Activated naive CD4-positive, alpha-beta T cell treated with anti-CD3 and anti-CD28 coated beads, Interleukin-2, amount 50 U/mL, for 24 hours (primary cell): ENCODE data around the gene GIT2.

Experiments used
- H3K27ac Mint-ChIP-seq: one replicate; pipeline ENCODE4 v1.8.0; 2021; ENCODE audit warnings: mild to moderate bottlenecking, mixed read lengths
- H3K27me3 Mint-ChIP-seq: one replicate; pipeline ENCODE4 v1.8.0; 2021; ENCODE audit warnings: mixed read lengths
- H3K36me3 Mint-ChIP-seq: one replicate; pipeline ENCODE4 v1.8.0; 2021; ENCODE audit warnings: mixed read lengths
- H3K4me1 Mint-ChIP-seq: one replicate; pipeline ENCODE4 v1.8.0; 2021; ENCODE audit warnings: mixed read lengths
- H3K4me3 Mint-ChIP-seq: one replicate; pipeline ENCODE4 v1.8.0; 2021; ENCODE audit warnings: mild to moderate bottlenecking, mixed read lengths
- H3K9me3 Mint-ChIP-seq: one replicate; pipeline ENCODE4 v1.8.0; 2021; ENCODE audit warnings: mixed read lengths

The GIT2 gene

DNA sequence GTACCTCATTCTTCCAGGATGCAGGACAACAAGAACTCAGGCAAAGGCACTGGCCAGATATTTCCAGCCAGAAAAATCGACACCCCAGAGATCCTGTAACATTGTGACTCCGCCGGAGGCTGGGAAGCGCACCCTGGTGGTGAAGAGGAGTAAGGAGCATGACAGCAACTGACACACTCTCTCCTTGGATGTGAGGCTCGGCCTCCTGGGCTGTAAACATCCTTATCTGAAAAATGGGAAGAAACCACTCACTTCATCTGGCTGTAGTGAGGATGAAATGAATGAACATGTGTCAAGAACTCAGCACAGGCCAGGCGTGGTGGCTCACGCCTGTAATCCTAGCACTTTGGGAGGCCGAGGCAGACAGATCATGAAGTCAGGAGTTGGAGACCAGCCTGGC is 68.5 kb downstream of the GIT2 start:
- Mint-ChIP-seq H3K9me3 (no peaks in the 10 kb centered on the region), H3K4me1 (peaks cover 7% of the 10 kb centered on the region), H3K27ac (peak overlapping the region; percentile 46), H3K4me3 (no peak overlapping the region), H3K36me3 (peaks cover 7% of the 10 kb centered on the region), H3K27me3 (no peaks in the 10 kb centered on the region)

DNA sequence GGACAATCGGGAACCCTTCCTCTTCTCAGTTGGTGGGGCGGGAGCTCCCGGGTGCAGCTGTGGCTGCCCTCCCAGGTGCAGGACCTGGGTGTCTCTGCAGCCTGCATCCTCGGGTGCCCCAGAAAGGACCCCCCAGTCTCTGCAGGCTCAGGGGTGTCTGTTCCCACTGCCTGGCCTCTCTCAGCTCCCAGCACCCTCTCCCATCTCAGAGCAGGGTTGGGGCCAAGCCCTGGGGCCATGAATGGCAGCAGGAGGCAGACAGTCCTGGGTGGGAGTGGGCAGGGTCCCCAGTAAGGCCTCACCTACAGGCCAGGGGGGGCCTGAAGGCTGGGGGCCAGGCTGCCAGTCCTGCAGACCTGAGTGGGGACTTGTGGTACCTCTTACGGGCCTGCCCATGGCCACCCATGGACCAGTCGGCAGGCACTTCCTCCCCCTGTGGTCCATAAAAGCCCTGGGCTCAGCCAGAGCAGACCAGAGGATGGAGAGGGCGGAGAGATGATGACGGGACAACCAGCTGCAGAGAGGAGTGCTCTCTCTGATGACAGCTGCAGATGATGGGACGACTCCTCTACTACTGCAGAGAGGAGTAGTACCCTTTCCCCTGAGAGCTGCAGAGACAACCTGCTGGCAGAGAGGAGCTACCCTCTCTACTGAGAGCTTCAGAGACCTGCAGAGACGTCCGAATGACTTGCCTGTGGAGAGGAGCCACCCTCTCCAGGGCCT is 69.5 kb downstream of the GIT2 start:
- H3K4me3 Mint-ChIP-seq, result no peak overlapping the region
- peaks cover 8% of the 10 kb centered on the region for H3K36me3 Mint-ChIP-seq
- H3K4me1 Mint-ChIP-seq, result peaks cover 10% of the 10 kb centered on the region
- no peak overlapping the region for H3K27ac Mint-ChIP-seq
- no peaks in the 10 kb centered on the region for H3K9me3 Mint-ChIP-seq
- no peaks in the 10 kb centered on the region for H3K27me3 Mint-ChIP-seq

DNA sequence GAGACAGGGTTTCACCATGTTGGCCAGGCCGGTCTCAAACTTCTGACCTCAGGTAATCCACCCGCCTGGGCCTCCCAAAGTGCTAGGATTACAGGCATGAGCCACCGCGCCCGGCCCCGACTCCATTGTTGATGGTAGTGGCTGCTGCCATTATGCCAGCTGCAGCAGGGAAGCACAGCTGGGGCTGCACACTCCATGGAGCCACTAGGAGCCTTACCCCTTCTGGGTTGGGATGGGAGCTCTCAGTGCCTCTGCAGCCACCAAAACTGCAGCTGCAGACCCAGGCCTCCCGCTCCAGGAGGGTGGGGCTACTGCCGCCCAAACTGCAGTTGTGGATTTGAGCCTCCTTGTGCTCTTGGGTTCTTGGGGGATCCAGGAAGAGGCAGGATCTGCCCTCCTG is 70.2 kb downstream of the GIT2 start:
- H3K27me3 Mint-ChIP-seq, result no peaks in the 10 kb centered on the region
- peaks cover 10% of the 10 kb centered on the region for H3K36me3 Mint-ChIP-seq
- no peak overlapping the region for H3K27ac Mint-ChIP-seq
- no peak overlapping the region for H3K4me3 Mint-ChIP-seq
- peaks cover 10% of the 10 kb centered on the region for H3K4me1 Mint-ChIP-seq
- H3K9me3 Mint-ChIP-seq, result no peaks in the 10 kb centered on the region

DNA sequence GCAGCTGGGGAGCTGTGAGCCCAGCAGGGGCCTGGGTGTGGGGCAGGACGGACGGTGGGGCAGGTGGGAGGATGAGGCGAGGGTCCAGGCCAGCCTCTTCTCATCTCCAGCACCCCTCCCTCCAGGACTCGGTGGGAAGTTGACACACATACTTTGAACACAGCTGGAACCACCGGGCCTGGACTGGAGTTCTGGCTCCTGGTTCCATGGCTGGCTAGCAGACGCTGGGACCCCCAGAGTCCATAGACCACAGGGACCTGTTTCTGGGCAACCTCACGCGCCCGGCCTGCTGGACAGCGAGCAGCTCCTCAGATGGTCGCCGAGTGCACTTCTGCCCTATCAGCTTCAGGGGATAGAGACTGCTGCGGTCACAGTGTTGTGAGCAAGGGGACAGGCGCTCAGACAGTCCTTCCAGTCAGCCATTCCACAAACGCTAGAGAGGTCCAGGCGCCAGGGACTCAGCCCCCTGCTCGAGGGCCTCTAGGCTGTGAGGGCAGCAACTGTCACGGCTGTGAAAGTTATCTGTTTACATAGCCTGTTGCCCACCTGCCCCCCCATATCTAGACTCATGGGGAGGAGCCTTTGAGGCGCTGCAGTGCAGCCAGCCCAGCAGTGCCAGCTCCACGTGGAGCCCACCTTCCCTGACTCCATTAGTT is 70.9 kb downstream of the GIT2 start:
- H3K4me3 Mint-ChIP-seq, result no peak overlapping the region
- H3K27me3 Mint-ChIP-seq, result no peaks in the 10 kb centered on the region
- H3K9me3 Mint-ChIP-seq, result no peaks in the 10 kb centered on the region
- peak overlapping the region; percentile 65 for H3K27ac Mint-ChIP-seq
- peaks cover 10% of the 10 kb centered on the region for H3K4me1 Mint-ChIP-seq
- peaks cover 10% of the 10 kb centered on the region for H3K36me3 Mint-ChIP-seq

DNA sequence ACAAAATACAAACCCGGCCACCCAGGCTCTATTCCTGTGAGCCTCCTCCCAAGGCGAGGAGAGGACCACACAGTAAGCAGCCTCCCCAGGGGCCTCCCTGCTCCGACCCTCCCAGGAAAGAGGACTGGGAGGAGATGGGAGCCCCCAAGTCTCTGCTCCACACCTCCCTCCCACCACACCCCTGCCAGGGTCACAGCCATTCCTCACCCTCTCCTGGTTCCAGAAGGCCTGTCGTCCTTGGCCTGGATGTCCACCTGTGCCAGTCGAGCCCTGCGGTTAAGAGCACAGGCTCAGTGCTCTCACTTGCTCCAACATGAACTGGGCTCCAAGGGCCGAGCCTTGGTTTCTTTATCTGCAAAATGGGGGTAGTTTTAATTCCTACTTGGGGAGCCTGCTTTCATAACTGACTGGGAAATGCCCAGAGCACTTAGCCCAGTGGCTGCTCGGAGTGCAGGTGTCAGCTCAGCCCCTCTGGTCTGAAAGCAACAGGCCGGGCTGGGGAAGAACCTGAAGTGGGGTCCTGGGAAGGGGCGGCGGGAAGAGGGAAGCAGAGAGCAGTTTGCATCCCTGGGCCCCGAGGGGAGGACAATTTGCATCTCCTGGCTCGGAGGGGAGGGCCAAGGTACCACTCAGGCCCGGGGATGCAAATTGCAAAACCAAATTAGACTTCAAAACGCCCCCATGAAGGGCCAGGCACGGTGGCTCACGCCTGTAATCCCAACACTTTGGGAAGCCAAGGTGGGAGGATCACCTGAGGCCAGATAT is 72.5 kb downstream of the GIT2 start:
- H3K27me3 Mint-ChIP-seq, result no peaks in the 10 kb centered on the region
- H3K27ac Mint-ChIP-seq, result no peak overlapping the region
- peaks cover 10% of the 10 kb centered on the region for H3K4me1 Mint-ChIP-seq
- H3K4me3 Mint-ChIP-seq, result no peak overlapping the region
- no peaks in the 10 kb centered on the region for H3K9me3 Mint-ChIP-seq
- H3K36me3 Mint-ChIP-seq, result peaks cover 10% of the 10 kb centered on the region

DNA sequence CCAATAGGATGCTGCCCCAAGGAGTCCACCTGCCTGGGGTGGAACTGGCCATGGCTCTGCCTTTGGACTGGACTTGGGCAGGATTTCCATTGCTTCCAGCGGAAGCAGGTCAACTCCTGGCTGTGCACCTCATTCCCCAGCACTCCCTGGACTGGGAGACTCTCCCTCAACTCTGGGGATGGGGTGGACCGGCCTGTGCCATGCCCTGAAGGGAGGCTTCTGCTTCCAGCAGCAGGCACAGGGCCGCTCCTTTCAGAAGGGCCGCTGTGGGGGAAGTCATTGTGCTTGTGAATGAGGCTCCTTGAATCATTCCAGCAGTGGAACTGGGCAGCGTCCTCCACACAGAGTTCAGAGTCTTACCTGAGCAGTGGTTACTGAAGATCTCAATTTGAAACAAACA is 73.1 kb downstream of the GIT2 start:
- H3K27me3 Mint-ChIP-seq, result no peaks in the 10 kb centered on the region
- no peak overlapping the region for H3K4me3 Mint-ChIP-seq
- H3K27ac Mint-ChIP-seq, result no peak overlapping the region
- peaks cover 10% of the 10 kb centered on the region for H3K36me3 Mint-ChIP-seq
- no peaks in the 10 kb centered on the region for H3K9me3 Mint-ChIP-seq
- peaks cover 10% of the 10 kb centered on the region for H3K4me1 Mint-ChIP-seq

DNA sequence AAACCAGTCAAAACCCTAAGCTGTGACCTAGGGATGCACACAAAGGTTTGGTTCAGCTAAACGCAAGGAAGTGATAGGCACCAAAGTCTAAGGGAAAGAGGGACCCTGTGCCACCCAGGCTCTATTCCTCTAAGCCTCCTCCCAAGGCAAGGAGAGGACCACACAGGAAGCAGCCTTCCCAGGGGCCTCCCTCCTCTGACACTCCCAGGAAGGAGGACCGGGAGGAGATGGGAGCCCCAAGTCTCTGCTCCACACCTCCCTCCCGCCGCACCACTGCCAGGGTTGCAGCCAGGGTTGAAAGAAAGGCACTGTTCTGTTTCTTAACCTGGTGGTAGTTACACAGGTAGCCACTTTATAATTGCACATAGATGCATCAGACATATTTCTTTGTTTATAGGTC is 74.2 kb downstream of the GIT2 start:
- no peaks in the 10 kb centered on the region for H3K27me3 Mint-ChIP-seq
- peaks cover 7% of the 10 kb centered on the region for H3K4me1 Mint-ChIP-seq
- no peak overlapping the region for H3K27ac Mint-ChIP-seq
- no peak overlapping the region for H3K4me3 Mint-ChIP-seq
- peaks cover 7% of the 10 kb centered on the region for H3K36me3 Mint-ChIP-seq
- no peaks in the 10 kb centered on the region for H3K9me3 Mint-ChIP-seq

DNA sequence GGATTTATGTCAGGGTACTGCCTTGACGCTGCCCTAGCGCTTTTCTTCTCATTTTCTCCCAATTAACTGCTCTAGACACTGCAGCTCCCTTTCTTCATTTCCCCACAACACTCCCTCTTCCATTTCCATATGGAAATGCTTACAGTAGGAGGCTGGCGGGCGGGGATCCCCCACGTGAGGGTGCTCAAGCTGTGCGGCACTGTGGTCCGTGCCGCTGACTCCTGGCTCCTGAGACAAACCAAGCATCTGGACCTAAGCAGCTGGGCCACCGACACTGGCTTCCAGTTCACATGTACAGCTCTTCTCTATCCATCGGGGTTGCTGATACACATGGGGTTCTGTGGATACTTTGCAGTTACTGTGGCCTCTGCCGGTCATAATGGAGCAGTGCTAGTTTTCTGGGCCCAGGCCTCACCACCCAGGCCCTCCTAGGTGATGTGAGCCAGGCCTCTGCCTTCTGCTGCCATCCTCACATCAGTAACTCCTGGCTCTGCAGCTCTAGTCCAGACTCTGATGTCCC is 75.8 kb downstream of the GIT2 start:
- no peak overlapping the region for H3K4me3 Mint-ChIP-seq
- H3K27ac Mint-ChIP-seq, result no peak overlapping the region
- peaks cover 7% of the 10 kb centered on the region for H3K4me1 Mint-ChIP-seq
- peaks cover 7% of the 10 kb centered on the region for H3K36me3 Mint-ChIP-seq
- H3K27me3 Mint-ChIP-seq, result no peaks in the 10 kb centered on the region
- no peaks in the 10 kb centered on the region for H3K9me3 Mint-ChIP-seq

DNA sequence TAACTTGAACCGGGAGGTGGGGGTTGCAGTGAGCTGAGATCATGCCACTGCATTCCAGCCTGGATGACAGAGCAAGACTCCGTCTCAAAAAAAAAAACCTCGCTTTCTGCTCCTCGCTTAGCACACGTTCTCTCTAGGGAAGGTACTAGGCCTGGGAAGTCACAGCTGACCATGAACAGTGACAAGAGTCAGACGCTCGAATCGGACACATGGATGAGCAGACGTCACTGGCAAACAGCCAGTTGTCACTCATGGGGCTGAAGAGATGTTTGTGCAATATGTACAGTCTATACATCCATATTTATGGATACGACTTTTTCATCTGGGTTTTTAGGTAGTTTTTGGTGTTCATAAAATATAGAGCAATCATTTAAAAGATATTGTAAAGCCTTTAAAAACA is 76.7 kb downstream of the GIT2 start:
- no peak overlapping the region for H3K4me3 Mint-ChIP-seq

DNA sequence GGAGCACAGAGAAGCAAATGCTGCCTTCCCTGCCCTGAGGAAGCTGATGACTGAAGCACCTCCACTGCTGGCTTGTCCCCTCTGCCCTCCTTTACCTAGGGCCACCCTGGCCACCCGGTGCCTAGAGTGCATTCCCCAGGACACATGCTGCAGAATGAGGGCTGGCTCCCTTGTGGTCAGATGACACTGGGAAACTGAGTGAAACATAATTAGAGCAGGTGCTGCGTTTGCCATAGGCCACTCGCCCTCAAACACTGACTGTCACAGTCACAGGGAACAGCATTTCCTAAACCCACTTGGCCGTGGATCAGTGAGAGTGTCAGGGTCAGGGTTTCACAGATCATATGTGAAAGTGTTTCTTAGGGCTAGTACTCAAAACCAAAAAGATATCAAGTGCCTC is 80.1 kb downstream of the GIT2 start:
- Mint-ChIP-seq H3K27me3 (no peaks in the 10 kb centered on the region), H3K9me3 (no peaks in the 10 kb centered on the region), H3K4me1 (no peaks in the 10 kb centered on the region), H3K27ac (no peak overlapping the region), H3K36me3 (peaks cover 2% of the 10 kb centered on the region), H3K4me3 (no peak overlapping the region)

More for the DNA sequence above, 76.7 kb downstream of the GIT2 start:
- Mint-ChIP-seq H3K27me3 (no peaks in the 10 kb centered on the region), H3K4me1 (peaks cover 4% of the 10 kb centered on the region), H3K9me3 (no peaks in the 10 kb centered on the region), H3K36me3 (peaks cover 4% of the 10 kb centered on the region), H3K27ac (no peak overlapping the region)

DNA sequence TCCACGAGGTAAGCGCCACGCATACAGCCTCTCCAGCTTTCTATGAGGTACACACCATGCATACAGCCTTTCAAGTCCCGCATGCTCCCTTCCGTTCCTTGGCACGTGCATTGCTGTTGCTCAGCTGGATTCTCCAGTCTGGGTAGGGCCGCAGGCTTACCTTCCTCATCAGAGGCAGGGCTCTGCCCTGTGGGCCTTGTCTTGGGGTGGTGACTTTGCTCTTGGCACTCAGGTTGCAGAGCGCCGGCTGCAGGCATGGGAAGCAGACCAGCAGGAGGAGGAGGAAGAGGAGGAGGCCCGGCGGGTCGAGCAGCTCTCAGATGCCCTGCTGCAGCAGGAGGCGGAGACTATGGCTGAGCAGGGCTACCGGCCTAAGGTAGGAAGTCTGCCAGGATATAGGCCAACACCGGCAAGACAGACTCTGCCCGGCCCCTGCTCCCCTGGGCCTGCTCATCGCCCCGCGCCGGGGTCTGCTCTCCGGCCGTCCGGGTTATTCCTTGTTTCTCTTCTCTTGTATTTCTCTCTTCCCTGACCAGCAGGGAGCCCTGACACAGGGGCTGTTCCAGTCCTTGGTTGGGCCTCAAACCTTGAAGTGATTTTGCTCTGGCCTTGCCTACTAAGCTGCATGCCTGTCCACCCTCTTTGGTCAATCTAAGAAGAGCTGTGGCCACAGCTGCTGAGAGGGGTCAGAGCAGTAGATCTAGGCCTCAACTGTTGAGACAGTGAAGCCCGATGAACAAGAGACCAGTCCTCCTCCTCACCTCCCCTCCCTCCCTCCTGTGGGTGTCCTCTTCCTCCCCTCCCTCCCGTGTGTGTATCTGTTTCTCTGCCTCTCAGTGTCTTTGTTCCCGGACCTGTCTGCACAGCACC is 80.8 kb downstream of the GIT2 start:
- no peaks in the 10 kb centered on the region for H3K4me1 Mint-ChIP-seq
- peaks cover 4% of the 10 kb centered on the region for H3K36me3 Mint-ChIP-seq
- H3K27me3 Mint-ChIP-seq, result no peaks in the 10 kb centered on the region
- no peak overlapping the region for H3K27ac Mint-ChIP-seq
- H3K4me3 Mint-ChIP-seq, result no peak overlapping the region
- H3K9me3 Mint-ChIP-seq, result no peaks in the 10 kb centered on the region

DNA sequence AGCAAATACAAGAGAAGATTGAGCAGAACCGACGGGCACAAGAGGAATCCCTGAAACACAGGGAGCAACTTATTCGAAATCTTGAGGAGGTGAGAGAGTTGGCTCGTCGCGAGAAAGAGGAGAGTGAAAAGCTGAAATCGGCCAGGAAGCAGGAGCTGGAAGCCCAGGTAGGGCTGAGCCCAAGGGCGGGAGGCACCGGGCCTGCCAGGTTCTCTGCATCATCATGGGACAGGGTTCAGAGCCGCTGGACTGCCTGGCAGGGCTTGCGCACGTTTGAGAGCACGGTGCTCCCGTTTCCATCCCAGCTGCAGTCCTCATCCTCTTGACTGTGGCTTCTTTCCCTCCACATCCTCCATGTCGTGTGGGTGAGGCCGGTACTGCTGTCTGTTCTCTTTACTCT is 81.7 kb downstream of the GIT2 start:
- Mint-ChIP-seq H3K4me3 (no peak overlapping the region), H3K27me3 (no peaks in the 10 kb centered on the region), H3K36me3 (peaks cover 4% of the 10 kb centered on the region), H3K4me1 (no peaks in the 10 kb centered on the region), H3K9me3 (no peaks in the 10 kb centered on the region), H3K27ac (no peak overlapping the region)

DNA sequence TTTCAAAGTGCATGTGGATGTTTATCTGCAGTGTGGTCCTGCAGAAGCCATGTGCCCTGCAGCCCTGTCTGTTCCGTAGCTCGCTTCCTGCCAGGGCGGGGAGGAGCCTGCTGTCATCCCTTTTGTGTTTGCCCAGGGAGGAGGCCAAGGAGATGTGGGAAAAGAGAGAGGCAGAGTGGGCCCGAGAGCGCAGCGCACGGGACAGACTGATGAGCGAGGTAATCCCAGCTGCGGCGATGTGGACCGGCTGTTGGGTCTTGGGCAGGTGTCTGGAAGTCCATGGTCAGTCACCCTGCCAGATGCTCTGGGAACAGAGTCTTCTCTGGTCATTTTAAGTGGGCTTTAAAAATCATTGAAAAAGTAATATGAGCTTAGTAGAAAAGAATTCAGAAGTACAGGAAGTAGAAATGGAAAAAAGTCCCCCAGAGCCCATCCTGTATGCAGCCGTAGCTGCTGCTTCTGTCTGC is 83.3 kb downstream of the GIT2 start:
- H3K4me1 Mint-ChIP-seq, result no peaks in the 10 kb centered on the region
- no peak overlapping the region for H3K4me3 Mint-ChIP-seq
- H3K36me3 Mint-ChIP-seq, result peaks cover 8% of the 10 kb centered on the region
- H3K27ac Mint-ChIP-seq, result peak overlapping the region; percentile 41
- no peaks in the 10 kb centered on the region for H3K9me3 Mint-ChIP-seq
- no peaks in the 10 kb centered on the region for H3K27me3 Mint-ChIP-seq

DNA sequence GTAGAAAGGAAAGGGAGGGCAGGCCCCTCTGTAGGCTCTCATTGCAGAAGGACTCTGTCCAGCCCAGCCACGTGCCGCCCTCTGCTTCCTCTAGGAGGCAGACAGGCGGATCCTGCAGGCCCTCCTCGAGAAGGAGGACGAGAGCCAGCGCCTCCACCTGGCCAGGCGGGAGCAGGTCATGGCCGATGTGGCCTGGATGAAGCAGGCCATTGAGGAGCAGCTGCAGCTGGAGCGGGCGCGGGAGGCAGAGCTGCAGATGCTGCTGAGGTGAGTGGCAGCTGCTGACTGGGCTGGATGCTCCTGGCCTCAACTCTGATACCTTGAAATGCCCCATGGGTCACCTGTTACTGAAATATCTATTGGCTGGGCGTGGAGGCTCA is 85.2 kb downstream of the GIT2 start:
- no peaks in the 10 kb centered on the region for H3K4me1 Mint-ChIP-seq
- H3K4me3 Mint-ChIP-seq, result no peak overlapping the region
- H3K9me3 Mint-ChIP-seq, result no peaks in the 10 kb centered on the region
- H3K36me3 Mint-ChIP-seq, result peaks cover 15% of the 10 kb centered on the region
- H3K27me3 Mint-ChIP-seq, result no peaks in the 10 kb centered on the region
- no peak overlapping the region for H3K27ac Mint-ChIP-seq

DNA sequence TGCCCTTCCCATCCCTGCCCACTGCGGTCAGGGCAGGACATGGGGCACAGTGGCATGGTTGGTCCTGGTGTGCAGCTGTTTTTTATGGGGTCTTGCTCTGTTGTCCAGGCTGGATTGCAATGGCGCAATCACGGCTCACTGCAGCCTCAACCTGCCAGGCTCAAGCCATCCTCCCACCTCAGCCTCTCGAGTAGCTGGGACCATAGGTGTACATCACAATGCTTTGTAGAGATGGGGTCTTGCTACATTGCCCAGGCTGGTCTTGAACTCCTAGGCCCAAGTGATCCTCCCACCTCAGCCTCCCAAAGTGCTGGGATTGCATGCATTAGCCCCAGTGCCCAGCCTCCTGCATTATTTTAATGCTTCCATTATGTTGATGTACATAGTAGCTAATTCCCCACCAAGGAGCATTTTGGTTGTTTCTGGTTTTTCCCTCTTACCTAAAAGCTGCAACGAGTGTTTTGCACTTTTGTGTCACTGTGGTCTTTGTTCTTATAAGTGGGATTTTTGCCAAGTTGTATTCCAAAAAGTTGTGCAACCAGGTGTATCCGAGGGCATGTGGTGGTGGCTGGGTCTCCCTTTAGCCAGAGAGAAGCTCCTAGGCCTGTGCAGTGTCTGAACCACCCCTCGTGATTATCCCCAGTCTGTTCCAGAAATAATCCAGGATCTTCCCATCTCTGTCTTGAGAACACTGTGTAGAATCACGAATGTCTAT is 85.8 kb downstream of the GIT2 start:
- no peak overlapping the region for H3K4me3 Mint-ChIP-seq
- H3K36me3 Mint-ChIP-seq, result peaks cover 15% of the 10 kb centered on the region
- H3K27me3 Mint-ChIP-seq, result no peaks in the 10 kb centered on the region
- no peaks in the 10 kb centered on the region for H3K4me1 Mint-ChIP-seq
- H3K27ac Mint-ChIP-seq, result no peak overlapping the region
- no peaks in the 10 kb centered on the region for H3K9me3 Mint-ChIP-seq
